ENCODE measurements around the gene MICAL3. TPM values are rescaled to one million over a fixed set of nuclear protein-coding genes. Genes with fewer than 3 reads are reported as not detected.

Gene MICAL3
- total RNA-seq, 1 donor from 2014 or later, result 31.2 TPM

GRCh38 chr22:17943533-17944249 lies 80.7 kb downstream of the MICAL3 start:
- Histone ChIP-seq H3K27ac (no peak overlapping the region), H3K27me3 (no peaks in the 10 kb centered on the region), H3K9me3 (no peaks in the 10 kb centered on the region), H3K4me3 (no peak overlapping the region), H3K4me1 (no peaks in the 10 kb centered on the region), H3K36me3 (no peaks in the 10 kb centered on the region)
- intact Hi-C loops (cut with DNase I), result no loop called here
- no peak for ATAC-seq
- TF ChIP-seq CTCF (IDR thresholded peaks at IDR 0.05), result no peak
- DNase-seq, result no peak

GRCh38 chr22:17942721-17943120 lies 81.6 kb downstream of the MICAL3 start:
- H3K4me1 ChIP-seq, result no peaks in the 10 kb centered on the region
- no peak for DNase-seq

GRCh38 chr22:17941471-17942406 lies 82.6 kb downstream of the MICAL3 start:
- ATAC-seq (no peak), DNase-seq (no peak)
- Histone ChIP-seq H3K9me3 (no peaks in the 10 kb centered on the region), H3K4me3 (no peak overlapping the region), H3K27me3 (no peaks in the 10 kb centered on the region), H3K36me3 (no peaks in the 10 kb centered on the region), H3K27ac (no peak overlapping the region), H3K4me1 (no peaks in the 10 kb centered on the region)
- no peak for TF ChIP-seq CTCF (IDR thresholded peaks at IDR 0.05)
- intact Hi-C loops (cut with DNase I), result no loop called here

More at GRCh38 chr22:17942721-17943120, 81.6 kb downstream of the MICAL3 start:
- H3K9me3 ChIP-seq, result no peaks in the 10 kb centered on the region
- H3K36me3 ChIP-seq, result no peaks in the 10 kb centered on the region
- no peak for TF ChIP-seq CTCF (IDR thresholded peaks at IDR 0.05)
- H3K4me3 ChIP-seq, result no peak overlapping the region
- no peak overlapping the region for H3K27ac ChIP-seq
- ATAC-seq, result no peak
- H3K27me3 ChIP-seq, result no peaks in the 10 kb centered on the region
- intact Hi-C loops (cut with DNase I), result no loop called here

- no peak overlapping the region for H3K27ac ChIP-seq
- H3K4me1 ChIP-seq, result no peaks in the 10 kb centered on the region
Measured at GRCh38 chr22:17939579-17939978, 84.8 kb downstream of the MICAL3 start.

GRCh38 chr22:17939011-17939410 lies 85.3 kb downstream of the MICAL3 start:
- no peak for ATAC-seq
- no peak for DNase-seq
- no peaks in the 10 kb centered on the region for H3K9me3 ChIP-seq
- intact Hi-C loops (cut with DNase I), result no loop called here
- no peaks in the 10 kb centered on the region for H3K4me1 ChIP-seq
- H3K27ac ChIP-seq, result no peak overlapping the region
- H3K36me3 ChIP-seq, result no peaks in the 10 kb centered on the region
- no peak for TF ChIP-seq CTCF (IDR thresholded peaks at IDR 0.05)
- H3K27me3 ChIP-seq, result no peaks in the 10 kb centered on the region
- H3K4me3 ChIP-seq, result no peak overlapping the region

More at GRCh38 chr22:17939579-17939978, 84.8 kb downstream of the MICAL3 start:
- intact Hi-C loops (cut with DNase I), result no loop called here
- DNase-seq, result no peak
- Histone ChIP-seq H3K36me3 (no peaks in the 10 kb centered on the region), H3K4me3 (no peak overlapping the region), H3K27me3 (no peaks in the 10 kb centered on the region), H3K9me3 (no peaks in the 10 kb centered on the region)
- ATAC-seq, result no peak
- no peak for TF ChIP-seq CTCF (IDR thresholded peaks at IDR 0.05)

Data from upper lobe of right lung (tissue), 1 donor.